Measurements from ENCODE around the gene INTS4. TPM values are rescaled to one million over a fixed set of nuclear protein-coding genes. Genes with fewer than 3 reads are reported as not detected.
"Not testable (repeated sequence)": the region's sequence is repeated elsewhere in the genome, so short reads cannot be mapped to it uniquely, and the experiment has no call there.

The INTS4 gene
- total RNA-seq, 4 donors from 2014 or later, result 10.0 to 13.8 (median 11.9) TPM

DNA sequence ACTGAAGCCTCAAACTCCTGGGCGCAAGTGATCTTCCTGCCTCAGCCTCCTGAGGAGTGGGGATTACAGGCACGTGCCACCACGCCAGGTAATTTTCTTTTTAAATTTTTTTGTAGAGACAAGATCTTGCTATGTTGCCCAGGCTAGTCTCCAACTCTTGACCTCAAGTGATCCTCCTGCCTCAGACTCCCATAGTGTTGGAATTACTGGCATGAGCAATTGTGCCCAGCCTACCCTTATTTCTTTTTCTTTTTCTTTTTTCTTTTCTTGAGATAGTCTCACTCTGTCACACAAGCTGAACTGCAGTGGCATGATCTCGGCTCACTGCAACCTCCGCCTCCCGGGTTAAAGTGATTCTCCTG is 109.7 kb downstream of the INTS4 start:
- TF ChIP-seq POLR2A (IDR thresholded peaks at IDR 0.05), result no peak
- TF ChIP-seq, protein P1, sequence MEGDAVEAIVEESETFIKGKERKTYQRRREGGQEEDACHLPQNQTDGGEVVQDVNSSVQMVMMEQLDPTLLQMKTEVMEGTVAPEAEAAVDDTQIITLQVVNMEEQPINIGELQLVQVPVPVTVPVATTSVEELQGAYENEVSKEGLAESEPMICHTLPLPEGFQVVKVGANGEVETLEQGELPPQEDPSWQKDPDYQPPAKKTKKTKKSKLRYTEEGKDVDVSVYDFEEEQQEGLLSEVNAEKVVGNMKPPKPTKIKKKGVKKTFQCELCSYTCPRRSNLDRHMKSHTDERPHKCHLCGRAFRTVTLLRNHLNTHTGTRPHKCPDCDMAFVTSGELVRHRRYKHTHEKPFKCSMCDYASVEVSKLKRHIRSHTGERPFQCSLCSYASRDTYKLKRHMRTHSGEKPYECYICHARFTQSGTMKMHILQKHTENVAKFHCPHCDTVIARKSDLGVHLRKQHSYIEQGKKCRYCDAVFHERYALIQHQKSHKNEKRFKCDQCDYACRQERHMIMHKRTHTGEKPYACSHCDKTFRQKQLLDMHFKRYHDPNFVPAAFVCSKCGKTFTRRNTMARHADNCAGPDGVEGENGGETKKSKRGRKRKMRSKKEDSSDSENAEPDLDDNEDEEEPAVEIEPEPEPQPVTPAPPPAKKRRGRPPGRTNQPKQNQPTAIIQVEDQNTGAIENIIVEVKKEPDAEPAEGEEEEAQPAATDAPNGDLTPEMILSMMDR (IDR thresholded peaks at IDR 0.05 in 4 of 5, conservative IDR thresholded peaks at IDR 0.05 in 1 of 5), result no peak
- Histone ChIP-seq H3K4me1 (no peaks in the 10 kb centered on the region), H3K27me3 (no peaks in the 10 kb centered on the region), H3K27ac (no peak overlapping the region), H3K9me3 (no peaks in the 10 kb centered on the region), H3K36me3 (peaks cover 0 to 38% of the 10 kb centered on the region in 2 donors), H3K4me3 (no peak overlapping the region)
- no peak for ATAC-seq
- intact Hi-C loops (cut with DNase I; ENCODE audit: low total_unique reads) (no loop called here), in situ Hi-C loops (cut with MboI; ENCODE audit: low sequenced_read_pairs in 4 of 4) (no loop called here)
- no peak for DNase-seq

DNA sequence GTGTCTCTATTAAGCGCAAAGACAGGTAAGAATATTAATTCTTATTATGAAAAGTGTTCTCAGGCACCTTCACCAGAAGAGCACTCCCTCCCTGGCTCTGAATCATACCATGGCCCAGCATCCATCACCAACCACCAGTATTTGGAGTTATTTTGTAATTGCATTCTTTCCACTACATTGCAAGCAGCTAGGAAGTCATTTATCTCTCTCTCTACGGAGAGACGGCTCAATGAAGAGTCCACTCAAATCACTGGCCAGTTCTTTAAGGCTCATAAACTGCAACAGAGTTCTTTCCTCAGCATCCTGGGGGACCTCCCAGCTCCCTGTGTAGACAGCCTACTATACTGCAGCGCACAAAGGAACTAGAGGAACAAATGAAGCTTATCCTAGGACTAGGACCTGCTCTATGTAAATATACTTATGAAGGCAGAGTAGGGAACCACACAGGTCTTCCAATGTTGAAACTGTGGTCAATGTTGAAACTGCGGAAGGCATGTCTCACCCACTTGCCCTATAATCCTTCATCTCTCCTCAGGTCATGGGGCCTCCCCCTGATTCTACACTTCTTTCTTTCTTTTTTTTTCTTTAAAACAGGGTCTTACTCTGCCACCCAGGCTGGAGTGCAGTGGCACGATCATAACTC is 110.2 kb downstream of the INTS4 start:
- Histone ChIP-seq H3K36me3 (peaks cover 0 to 34% of the 10 kb centered on the region in 2 donors), H3K27ac (no peak overlapping the region), H3K4me1 (no peaks in the 10 kb centered on the region), H3K4me3 (no peak overlapping the region), H3K27me3 (no peaks in the 10 kb centered on the region), H3K9me3 (no peaks in the 10 kb centered on the region)
- ATAC-seq (no peak), DNase-seq (no peak)
- intact Hi-C loops (cut with DNase I; ENCODE audit: low total_unique reads), result no loop called here
- TF ChIP-seq, protein P1 (IDR thresholded peaks at IDR 0.05 in 4 of 5, conservative IDR thresholded peaks at IDR 0.05 in 1 of 5), result no peak
- in situ Hi-C loops (cut with MboI; ENCODE audit: low sequenced_read_pairs in 4 of 4), result no loop called here

DNA sequence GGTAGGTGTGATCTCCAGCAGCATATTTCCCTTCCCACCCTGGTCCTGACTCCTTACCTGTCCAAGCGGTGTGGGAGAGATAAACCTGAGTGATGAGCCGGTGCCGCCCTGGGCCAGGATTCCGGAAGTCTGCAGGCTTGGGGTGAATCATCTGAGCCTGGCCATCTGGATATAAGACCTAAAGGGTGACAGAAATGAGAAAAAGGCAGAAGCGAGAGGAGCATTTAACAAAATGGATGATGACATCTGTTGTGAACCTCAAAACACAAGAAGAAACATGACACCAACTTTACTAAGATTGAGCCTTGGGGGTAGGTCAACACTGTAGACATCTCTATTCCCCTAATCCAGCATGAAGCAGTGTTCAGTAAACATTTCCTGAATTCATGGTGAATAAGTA is 110.7 kb downstream of the INTS4 start:
- H3K36me3 ChIP-seq, result peaks cover 0 to 34% of the 10 kb centered on the region in 2 donors
- H3K4me3 ChIP-seq, result no peak overlapping the region
- H3K4me1 ChIP-seq, result no peaks in the 10 kb centered on the region
- in situ Hi-C loops (cut with MboI; ENCODE audit: low sequenced_read_pairs in 4 of 4) (no loop called here), intact Hi-C loops (cut with DNase I; ENCODE audit: low total_unique reads) (no loop called here)
- no peak for TF ChIP-seq POLR2A (IDR thresholded peaks at IDR 0.05)
- TF ChIP-seq, protein P1 (IDR thresholded peaks at IDR 0.05 in 4 of 5, conservative IDR thresholded peaks at IDR 0.05 in 1 of 5), result no peak
- no peak for ATAC-seq
- no peak overlapping the region for H3K27ac ChIP-seq
- DNase-seq, result no peak
- H3K27me3 ChIP-seq, result no peaks in the 10 kb centered on the region
- no peaks in the 10 kb centered on the region for H3K9me3 ChIP-seq

DNA sequence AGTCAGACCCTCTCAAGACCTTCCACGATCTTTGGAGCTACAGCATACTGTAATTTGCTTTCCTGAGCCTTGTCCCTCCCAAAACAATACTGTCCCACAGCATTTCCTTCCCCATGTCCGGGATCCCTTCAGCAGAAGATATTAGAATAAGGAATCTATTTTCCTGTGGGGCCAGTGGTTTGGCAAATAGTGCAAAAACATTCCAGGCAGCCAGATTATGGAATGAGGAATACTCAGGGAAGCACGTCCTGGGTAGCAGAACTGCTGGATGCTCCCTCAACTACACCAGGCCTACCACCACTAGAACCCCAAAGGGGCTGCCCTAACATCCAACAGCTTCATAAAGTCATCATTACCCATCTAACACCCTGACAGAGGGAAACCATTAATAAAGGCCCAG is 112.1 kb downstream of the INTS4 start:
- DNase-seq (no peak), ATAC-seq (no peak)
- no peaks in the 10 kb centered on the region for H3K4me1 ChIP-seq
- in situ Hi-C loops (cut with MboI; ENCODE audit: low sequenced_read_pairs in 4 of 4) (no loop called here), intact Hi-C loops (cut with DNase I; ENCODE audit: low total_unique reads) (no loop called here)
- peaks cover 0 to 34% of the 10 kb centered on the region in 2 donors for H3K36me3 ChIP-seq
- no peaks in the 10 kb centered on the region for H3K27me3 ChIP-seq
- H3K27ac ChIP-seq, result no peak overlapping the region
- TF ChIP-seq POLR2A (IDR thresholded peaks at IDR 0.05), result no peak
- TF ChIP-seq, protein P1 (IDR thresholded peaks at IDR 0.05 in 4 of 5, conservative IDR thresholded peaks at IDR 0.05 in 1 of 5), result no peak
- H3K9me3 ChIP-seq, result no peaks in the 10 kb centered on the region
- no peak overlapping the region for H3K4me3 ChIP-seq

DNA sequence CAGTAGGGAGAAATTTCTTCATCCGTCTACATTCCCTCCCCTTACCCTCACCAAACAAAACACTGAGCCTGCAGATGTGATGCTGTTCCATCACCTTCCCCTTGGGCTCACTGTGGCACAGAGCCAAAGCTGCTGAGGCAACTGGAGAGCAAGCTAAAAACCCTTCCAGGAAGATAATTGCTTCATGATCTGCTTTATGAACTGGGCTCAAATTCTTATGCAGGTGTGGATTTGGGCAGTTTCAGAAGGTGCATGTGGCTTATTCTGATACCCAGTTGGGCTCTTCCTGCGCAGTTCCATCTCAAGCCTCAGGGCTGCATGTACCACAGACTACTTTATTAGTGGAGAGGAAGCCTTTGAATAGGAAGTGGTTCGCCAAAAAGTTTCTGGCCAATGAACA is 115.2 kb downstream of the INTS4 start:
- Histone ChIP-seq H3K27me3 (no peaks in the 10 kb centered on the region), H3K4me3 (no peak overlapping the region), H3K27ac (no peak overlapping the region), H3K4me1 (no peaks in the 10 kb centered on the region), H3K9me3 (no peaks in the 10 kb centered on the region), H3K36me3 (peaks cover 0 to 19% of the 10 kb centered on the region in 2 donors)
- DNase-seq (peak; percentile 30 to 52), ATAC-seq (peak in 1 of 2 donors; percentile 44)
- in situ Hi-C loops (cut with MboI; ENCODE audit: low sequenced_read_pairs in 4 of 4) (no loop called here), intact Hi-C loops (cut with DNase I; ENCODE audit: low total_unique reads) (no loop called here)
- TF ChIP-seq, protein P1 (IDR thresholded peaks at IDR 0.05 in 4 of 5, conservative IDR thresholded peaks at IDR 0.05 in 1 of 5), result no peak
- TF ChIP-seq POLR2A (IDR thresholded peaks at IDR 0.05), result no peak

DNA sequence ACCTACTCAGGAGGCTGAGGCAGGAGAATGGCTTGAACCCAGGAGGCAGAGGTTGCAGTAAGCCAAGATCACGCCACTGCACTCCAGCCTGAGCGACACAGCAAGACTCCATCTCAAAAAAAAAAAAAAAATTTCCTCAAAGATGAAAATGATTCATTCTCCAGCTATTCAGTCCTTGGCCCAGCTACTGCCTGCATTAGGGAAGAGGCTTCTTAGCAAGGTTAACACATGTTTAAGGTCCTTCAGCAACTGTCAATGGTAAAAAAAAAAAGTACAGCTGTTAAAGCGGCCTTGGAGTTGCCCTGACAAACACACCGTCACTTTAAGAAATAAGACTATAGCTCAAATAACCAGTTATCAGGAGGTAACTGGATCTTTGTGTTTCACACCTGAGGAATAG is 116.2 kb downstream of the INTS4 start:
- H3K4me3 ChIP-seq; in situ Hi-C loops (cut with MboI; ENCODE audit: low sequenced_read_pairs in 4 of 4); H3K9me3 ChIP-seq; DNase-seq; H3K4me1 ChIP-seq; H3K27me3 ChIP-seq; H3K36me3 ChIP-seq; intact Hi-C loops (cut with DNase I; ENCODE audit: low total_unique reads): not testable (repeated sequence)
- peak in 1 of 2 donors; percentile 65 for ATAC-seq
- H3K27ac ChIP-seq, result peak overlapping the region in 1 of 4 donors; percentile 14

Measured in gastrocnemius medialis (tissue), 4 donors.